IPS-NIHi11 (cell line): ENCODE results near the gene SLC10A2.

Experiments used
- DNase-seq: peaks from one replicate; pipeline ENCODE4 v3.0.0; 2012; ENCODE audit warnings: mixed read lengths, low spot score

SLC10A2 gene

GRCh38 chr13:103046676-103047075, 19.5 kb downstream of the SLC10A2 start:
- no peak for DNase-seq

GRCh38 chr13:103044056-103044455, 22.2 kb downstream of the SLC10A2 start:
- DNase-seq, result no peak

DNA sequence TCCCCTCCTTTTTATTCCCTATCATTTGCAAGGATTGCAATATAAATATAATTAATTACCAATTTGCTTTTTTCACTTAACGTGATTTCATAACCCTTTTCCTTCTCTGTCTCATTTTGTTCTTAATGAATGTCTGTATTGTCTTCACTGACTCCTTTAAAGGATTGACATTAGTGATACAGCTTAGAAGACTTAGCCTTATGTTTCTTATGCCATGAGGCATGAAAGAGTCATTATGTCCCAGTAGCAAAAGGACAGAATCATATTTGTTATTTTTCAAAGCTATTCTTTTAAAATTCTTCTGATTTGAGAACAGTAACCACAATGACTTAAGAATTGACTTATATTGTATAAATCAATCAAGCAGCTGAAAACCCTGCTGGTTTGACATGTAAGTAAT, 26.2 kb downstream of the SLC10A2 start:
- DNase-seq, result no peak

GRCh38 chr13:103039183-103039582, 27.0 kb downstream of the SLC10A2 start:
- DNase-seq, result peak; percentile 9

- DNase-seq, result no peak
These were observed 29.9 kb downstream of the SLC10A2 start for GRCh38 chr13:103036268-103036667.

GRCh38 chr13:103033999-103034398, 32.2 kb downstream of the SLC10A2 start:
- no peak for DNase-seq

- no peak for DNase-seq
These were observed 34.8 kb downstream of the SLC10A2 start for GRCh38 chr13:103031332-103031873.

DNA sequence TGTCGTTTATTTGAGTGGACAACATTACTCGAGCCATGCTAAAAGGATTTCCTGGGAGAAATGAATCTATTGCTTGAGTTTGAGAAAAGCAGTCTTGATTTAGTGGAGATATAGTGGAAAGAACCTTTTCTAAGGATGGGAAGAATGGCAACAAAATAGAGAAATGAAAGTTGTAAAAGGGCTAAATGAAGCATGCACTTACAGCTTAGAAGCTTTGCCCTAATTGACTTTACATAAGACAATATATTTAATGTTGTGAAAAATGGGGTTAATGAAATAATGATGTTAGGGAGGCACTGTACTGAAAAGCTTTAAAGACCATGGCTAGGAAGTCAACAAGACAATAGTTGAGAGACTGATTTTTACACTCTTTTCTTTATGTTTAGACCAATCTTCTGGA, 35.4 kb downstream of the SLC10A2 start:
- no peak for DNase-seq

- DNase-seq, result no peak
These were observed 36.4 kb downstream of the SLC10A2 start for GRCh38 chr13:103029798-103030197.

- no peak for DNase-seq
These were observed 43.9 kb downstream of the SLC10A2 start for GRCh38 chr13:103022336-103022735.

DNA sequence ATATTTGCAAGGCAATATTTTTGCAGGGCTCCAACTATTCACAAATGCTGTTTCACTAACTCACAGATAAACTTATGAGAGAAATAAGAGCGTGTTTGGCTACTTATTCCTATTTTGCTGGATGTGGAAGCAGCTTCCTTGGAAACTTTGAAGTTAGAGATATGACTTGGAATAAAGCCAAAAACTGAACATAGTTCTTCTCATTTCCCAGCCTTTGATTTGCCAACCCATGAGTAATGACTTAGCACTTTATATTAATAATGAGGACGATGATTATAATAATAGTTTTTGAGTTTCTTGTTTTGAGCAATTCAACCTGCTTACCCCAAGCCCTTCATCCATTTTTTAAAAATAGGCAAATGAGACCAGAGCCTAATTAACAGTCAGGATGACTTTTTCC, 47.7 kb downstream of the SLC10A2 start:
- no peak for DNase-seq

- no peak for DNase-seq
These were observed 53.6 kb downstream of the SLC10A2 start for GRCh38 chr13:103012646-103013045.

GRCh38 chr13:103009051-103009840, 57.0 kb downstream of the SLC10A2 start:
- DNase-seq, result no peak

GRCh38 chr13:103007427-103007762, 58.8 kb downstream of the SLC10A2 start:
- no peak for DNase-seq

GRCh38 chr13:103006641-103007426, 59.4 kb downstream of the SLC10A2 start:
- no peak for DNase-seq

GRCh38 chr13:103004661-103005345, 61.4 kb downstream of the SLC10A2 start:
- no peak for DNase-seq

DNA sequence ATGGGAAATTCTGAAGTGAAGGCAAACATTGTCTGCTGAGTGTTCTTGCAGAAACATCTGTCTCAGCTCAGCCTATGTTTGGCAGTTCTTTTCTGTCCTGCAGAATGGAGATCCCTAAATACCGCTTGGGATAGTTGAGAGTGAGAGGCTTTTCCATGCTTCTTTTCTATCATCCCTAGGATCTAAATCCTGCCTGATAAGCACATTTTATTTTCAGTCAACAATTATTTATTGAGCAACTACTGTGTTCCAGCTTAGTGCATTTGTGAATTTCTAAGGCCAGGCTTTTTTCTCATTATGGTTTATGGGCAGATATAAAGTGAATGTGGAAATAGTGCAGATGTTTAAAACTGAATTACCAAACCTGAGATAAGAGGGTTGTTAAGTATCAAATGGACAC, 62.6 kb downstream of the SLC10A2 start:
- no peak for DNase-seq

GRCh38 chr13:103002279-103002678, 63.9 kb downstream of the SLC10A2 start:
- DNase-seq, result no peak

GRCh38 chr13:103000157-103000556, 66.1 kb downstream of the SLC10A2 start:
- no peak for DNase-seq

- DNase-seq, result no peak
These were observed 66.7 kb downstream of the SLC10A2 start for GRCh38 chr13:102999499-102999898.
